A204.1 (cell line): ENCODE data around the gene PCCA.
A peak's percentile ranks its signal among the peaks of the same experiment; 100 is the strongest.
"Not testable (repeated sequence)": the region's sequence is repeated elsewhere in the genome, so short reads cannot be mapped to it uniquely, and the experiment has no call there.

ENCODE experiments used
- FAIRE-seq: peaks from 2 replicates; lab custom pipeline; 2012; peaks lifted over from hg19 to GRCh38; lab: Jason Lieb, UNC

Gene PCCA

DNA sequence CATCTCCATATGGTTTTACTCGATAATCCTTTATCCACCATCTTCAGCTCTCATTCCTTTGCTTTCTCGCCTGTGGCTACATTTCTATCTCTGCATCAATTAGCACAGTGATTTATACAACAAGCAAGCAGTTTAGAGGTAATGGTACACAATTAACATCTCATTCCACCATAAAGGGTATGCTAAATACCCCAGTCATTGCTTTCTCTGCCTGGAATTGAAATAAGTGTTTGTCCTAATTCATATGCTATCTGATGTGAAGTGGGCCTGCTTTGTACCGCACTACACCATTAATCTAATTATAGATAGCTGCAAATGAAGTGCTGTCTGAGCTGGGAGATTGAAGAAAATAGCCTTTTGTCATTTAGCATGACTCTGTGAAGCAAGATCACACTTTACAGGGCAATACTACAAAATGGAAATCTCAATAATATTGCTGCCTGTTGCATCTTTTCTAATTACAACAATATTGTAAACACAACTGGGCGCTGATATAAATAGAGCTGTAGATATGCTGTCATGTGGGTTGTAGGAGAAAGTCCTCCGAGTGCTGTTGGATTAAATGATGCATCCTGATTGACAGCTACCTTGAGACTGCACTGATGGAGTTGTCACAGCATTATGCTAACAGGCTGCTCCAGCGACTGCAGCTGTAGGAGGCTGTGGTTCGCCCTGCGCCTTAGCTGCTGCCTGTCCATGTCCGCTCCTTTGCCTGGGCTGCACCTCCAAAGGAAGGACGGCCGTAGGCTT lies 421.5 kb downstream of the PCCA start:
- FAIRE-seq: no peak

DNA sequence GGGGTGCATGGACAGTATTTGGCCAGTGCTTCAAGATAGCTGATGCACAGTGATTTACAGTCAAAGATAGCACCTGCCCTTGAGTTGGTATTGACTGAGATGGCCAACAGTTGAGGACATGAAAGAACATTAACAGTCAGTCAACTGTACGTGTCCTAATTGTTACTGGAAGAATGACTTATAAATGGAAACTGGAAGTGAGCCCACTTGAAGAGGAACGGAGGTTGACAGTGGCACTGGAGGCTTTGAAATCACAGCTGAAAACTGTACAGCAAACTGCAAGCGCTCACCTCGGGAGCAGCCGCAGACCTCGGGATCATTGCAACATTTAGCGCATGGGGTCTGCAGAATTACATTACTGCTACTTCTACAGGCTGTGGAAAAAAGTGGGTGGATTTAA lies 422.6 kb downstream of the PCCA start:
- no peak for FAIRE-seq

DNA sequence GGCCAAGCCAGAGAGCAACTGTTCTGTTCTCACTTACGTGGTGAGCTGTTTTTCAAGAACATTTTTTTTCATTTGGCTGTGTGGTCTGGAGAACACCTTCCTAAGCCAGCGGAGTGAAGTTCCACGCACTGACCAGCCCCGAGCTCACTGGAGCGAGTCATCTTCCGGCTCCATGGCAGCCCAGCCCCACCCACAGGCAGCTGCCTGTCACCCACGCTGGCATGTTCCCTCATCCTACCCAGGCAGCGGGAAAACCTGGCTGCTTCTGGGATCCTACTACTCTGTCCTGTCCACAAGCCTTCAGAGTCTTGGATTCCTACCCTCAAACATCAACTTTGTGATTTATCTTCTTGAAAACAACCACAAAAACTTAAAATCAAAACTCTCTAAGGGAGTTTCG lies 423.5 kb downstream of the PCCA start:
- FAIRE-seq: no peak

DNA sequence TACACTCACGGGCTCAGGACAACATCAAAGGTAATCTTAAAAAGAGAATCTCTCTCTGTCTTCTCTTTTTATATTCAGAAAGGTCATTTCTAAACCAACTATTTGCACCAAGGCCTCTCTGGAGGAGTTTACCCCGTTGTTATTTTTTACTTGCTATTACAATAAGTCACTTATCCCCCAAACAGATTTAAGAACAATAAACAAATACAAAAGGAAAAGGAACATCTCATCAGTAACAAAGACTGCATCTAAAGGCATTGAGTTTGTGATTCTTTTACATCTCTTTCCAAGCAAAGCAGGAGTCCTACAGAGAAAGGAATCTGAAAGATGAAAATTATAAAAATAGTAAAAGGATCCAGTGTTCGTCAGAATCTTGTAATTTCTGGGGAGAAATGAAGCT lies 424.3 kb downstream of the PCCA start:
- no peak for FAIRE-seq

DNA sequence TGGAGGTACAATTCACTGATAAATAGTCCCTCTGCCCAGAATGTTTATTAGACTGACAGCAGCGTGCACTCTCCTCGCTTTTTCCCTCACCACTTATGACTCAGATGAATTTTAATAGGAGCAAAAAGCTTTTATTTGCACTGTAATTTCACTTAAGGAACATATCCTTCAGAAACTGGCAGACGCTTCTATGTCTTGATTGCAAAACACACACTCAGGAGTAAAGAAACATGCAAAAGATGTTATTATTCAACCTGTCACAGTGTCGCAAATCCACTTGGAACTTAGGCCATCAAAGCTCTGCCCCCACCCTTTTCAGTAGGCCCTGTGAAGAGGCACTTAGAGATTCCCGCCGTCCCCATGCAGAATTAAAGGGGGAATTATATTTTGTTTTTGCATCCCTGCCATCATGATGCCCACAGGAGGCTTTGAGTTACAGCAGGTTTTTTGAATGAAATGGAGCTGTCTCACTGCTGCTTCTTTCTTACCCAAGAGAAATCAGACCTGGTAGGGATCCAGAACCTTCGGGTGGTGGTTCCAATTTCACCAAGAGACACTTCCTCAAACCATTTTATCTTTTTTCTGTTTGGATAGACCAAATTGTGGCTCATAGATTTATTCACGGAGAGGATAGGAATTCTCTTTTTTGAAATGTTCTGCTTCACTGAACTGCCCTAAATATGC lies 425.2 kb downstream of the PCCA start:
- no peak for FAIRE-seq

DNA sequence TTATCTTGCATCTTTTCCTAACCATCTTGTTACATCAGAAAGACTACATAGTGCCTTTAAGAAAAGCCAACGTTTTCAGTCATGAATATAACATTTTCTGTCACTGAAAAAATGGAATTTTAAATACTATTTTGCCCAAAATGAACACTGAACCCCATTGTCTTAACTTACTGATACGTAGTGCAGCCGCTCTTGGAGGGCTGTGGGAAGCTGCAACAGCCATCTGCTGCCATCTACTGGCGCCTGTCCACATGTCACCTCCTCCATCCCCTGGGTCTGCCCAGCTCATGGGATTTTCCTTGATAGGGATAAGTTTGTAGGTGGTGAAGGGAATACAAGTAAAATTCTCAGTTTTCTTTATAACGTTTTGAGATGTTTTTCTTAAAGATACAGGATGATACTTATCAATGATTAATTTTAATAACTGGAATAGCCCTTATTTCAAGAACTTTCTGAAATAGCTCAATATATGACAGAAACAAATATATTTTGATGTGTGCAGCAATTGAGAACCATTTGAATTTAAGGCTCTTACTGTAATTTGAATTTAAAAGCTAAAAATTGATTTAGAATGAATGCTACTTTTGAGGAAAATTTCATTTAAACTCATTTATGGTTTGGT lies 426.0 kb downstream of the PCCA start:
- FAIRE-seq: no peak

DNA sequence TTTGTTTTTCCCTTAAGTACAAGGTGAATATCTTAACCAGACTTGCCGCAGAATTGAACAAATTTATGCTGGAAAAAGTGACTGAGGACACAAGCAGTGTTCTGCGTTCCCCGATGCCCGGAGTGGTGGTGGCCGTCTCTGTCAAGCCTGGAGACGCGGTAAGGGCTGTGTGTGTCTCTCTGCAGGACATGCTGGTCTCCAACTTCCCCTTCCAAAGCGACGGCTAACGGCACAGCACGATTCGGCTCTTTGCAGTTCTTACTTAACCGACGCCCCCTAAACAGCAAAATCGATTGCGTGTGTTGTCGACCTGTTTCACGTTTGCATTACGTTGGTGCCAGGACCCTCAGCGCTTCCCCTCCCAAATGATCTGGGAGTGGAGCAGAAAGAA lies 426.5 kb downstream of the PCCA start:
- FAIRE-seq: no peak

DNA sequence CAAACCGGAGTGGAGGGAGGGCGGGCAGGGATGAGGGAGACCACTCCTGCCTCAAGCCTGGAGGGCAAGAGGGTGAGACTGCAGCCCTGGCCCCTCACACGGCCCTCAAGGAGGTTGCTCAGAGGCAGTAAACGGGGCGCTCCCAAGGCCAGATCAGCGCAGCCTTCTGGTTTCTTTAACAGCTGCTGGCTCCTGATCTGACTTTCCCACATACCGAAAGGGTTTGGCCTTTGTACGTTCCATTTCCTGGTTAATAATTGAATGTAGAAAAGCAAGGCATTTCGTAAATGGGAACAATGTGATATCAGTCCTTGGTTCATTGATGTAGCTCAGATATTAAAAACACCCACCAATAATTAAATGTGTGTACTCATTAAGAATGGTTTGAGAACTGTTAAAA lies 428.2 kb downstream of the PCCA start:
- FAIRE-seq: peak; percentile 98

DNA sequence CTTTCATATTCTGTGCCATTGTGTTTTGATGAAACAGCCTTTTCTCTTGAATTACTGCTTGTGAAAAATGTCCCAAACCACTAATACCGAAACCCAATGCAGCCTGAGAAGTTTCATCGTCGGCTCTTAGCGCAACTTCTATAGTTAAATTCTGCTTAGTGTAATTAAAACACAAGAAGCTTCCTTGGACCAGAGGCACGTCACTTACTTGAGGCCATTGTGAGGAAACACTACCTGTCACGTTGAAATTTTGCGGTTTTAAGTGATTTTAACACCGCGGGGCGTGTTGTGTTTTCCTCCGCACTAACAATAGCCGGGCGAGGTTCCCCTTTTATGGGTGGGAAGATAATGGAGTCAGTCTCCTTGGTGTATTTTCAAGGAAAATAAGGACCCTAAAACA lies 428.8 kb downstream of the PCCA start:
- FAIRE-seq: no peak

DNA sequence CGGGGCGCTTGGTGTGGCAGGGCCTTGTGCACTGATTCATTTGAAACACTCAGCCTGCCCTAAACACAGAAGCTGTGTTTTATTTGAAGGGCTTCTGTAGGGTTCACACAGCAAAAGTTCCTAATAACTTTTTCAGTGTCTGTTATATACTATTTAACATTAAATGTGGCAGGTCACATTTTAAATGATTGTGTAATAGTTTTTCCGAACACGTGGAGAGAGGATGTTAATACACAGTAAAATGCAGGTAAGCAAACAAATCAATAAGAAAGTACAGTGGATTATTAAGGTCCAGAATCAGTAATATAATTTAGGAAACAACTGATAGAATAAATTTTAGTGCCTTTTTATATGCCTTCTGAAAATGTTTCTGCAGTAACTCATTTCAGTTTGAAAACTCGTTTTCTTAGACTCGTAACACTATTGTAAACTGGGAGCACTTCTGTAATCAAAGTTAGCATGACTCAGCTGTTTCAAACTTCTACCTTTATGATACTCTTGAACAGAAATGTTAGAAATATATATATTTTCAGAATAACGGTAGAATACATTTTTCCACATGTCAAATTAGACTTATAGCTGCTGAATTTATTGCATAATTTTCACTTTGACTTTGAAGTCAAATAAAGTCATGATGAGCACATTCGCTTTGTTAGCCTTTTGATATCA lies 429.6 kb downstream of the PCCA start:
- FAIRE-seq: no peak

DNA sequence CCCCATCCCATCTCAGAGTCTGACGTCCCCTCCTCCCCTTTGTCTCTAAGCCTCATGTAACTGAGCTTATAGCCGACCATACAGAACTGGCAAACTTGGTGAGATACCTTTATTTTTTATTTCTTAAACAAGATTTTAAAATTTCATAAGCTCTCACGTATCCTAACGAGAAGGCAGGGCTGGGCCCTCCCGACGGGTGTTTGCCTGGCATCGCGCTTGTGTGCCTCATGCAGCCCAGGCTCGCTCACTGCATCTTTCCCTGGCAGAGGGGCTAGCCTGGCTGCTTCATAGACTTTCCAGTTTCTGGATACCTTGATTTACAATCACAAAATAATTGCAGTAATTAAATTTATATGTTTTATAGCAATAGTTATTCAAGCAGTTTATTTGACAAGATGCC lies 430.7 kb downstream of the PCCA start:
- FAIRE-seq: peak; percentile 9

DNA sequence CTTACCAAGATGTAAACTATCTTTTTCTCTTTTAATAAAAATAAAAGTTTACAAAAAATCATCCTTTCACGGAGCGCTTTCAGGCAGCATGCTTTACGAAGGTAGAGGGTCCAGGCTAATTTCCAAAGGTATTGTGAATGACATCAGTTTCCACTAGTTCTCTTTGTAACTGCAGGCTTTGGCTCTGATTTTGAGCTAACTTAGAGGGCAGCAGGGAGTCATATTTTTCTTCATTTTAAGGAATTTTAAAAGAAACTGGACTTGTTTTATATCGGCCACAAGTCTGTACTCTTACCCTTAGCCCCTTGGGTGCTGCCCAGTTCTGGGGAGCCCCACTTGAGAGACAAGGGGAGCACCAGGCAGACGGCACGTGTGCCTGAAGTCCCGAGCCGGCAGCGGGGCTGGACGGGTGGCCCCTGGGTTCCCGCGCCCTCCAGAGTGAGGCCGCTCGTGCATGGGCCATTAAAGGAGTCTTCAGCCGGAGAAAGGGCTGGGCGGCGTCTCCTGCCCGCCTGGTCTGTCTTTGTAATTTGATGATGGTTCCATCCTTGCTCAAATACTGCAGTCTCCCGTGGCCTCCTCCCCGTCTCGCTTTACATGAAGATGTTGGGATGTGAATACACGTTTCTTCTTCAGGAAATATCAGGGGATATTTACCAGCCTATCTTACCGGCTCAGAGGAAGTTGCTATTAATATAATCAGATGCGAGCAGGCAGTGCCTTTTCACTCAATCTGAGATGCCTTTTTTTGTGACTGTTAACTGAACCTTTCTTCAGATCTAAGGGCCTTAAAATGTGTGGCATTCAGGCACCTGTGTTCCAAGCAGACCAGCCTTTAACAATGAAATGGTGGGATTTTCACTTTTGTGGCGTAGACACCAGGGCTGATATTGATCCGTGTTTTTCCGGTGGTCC lies 432.3 kb downstream of the PCCA start:
- peak; percentile 97 for FAIRE-seq

DNA sequence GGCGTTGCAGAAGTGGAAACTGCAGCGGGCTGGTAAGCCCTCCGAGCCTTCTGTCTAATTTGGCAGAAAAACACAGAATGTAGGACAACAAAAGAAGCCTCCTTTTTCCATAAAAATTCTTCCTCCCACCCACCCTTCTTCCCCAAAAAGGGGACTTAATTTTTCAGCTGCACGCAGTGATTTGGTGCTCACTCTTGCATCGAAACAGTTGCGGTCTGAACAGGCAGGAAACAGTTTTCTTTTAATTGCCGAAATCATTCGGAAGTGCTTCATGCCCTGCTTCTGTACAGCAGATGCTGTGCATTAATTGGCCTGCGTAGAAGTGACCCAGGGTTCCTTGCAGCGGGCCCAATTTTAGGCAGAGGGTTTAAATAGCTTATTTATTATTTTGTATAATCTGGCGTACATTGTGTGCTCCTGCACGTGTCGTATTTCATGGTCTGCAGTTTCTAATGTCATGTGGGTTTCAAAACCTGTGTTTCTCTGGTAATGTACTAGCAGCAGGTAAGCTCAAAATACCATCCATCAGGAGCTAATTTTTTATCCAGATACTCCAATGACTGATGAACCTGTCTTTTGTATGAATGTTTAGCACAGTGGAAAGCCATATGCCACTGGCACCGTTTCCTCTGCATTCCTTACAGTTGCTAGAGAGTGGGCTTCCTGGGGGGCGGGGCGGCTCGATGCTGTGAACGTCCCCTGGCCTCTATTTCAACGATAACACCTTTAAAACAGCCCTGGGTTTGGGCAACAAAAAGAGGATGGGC lies 433.1 kb downstream of the PCCA start:
- FAIRE-seq: peak; percentile 97

DNA sequence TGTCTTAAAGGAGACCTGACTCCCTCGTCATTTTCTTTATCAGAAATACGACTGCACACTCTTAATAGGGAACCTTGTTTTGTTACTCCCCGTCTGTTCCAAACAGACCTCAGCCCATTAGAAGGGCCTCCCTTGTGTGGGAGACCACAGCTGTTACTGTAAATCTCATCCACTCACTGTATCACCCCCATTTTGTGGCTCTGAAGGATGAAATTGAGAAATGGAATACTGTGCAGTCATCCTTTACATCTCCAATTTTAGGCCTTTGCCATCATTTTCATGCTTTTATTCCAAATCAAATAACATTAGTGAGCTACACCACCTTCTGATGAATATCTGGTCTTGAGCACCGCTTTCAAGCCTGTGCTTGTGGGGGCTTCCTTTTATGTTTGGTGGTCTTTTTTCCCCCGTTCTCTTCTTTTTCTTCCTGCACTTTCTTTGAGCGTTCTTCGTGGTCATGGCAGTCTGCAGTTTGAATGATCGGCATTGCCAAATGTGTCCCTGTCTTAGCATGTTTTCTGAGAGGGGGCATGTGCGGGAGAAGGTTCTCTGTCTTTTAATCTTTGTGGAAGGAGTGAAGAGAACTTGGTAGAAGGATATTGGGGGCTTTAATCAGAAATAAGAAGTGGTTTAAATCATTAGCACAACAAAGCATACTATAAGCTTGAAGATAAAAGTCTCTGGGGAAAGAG lies 433.9 kb downstream of the PCCA start:
- FAIRE-seq: no peak

DNA sequence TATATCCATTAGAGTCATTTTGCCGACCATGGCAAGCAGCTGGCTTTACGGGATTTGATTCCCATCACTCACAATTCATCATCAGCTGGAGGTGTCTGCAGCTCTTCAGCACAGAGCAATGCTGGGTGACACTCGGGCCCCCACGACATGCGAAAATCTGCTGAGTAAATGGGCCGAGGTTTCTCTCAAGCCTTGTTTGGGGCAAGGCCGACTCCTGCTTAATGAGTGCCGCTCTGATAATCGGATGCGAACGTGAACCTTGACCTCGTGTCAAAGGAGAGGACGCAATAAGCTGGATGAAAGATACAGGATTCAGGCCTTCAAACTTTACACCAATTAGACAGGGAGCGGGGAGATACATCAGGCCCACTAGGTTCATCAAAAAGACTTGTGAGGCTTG lies 434.5 kb downstream of the PCCA start:
- FAIRE-seq: no peak

DNA sequence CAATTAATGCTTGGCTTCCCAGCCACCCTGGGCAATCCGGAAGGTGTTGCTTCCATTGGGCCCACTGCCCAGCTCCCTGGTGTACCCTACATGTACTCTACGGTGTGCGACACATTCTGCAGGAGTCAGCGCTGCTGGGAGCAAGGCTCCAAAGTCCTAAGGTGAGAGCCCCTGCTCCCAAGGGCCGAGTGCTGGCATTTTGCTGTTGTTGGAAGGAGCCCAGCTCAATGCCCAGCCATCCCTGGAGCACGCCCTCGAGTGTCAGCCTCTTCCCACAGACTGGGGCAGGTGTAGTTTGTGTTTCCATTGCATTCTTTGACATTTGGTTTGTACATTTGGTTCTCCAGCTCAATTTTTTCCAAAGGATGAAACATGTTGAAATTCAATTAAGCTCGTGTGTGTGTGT lies 435.1 kb downstream of the PCCA start:
- no peak for FAIRE-seq

DNA sequence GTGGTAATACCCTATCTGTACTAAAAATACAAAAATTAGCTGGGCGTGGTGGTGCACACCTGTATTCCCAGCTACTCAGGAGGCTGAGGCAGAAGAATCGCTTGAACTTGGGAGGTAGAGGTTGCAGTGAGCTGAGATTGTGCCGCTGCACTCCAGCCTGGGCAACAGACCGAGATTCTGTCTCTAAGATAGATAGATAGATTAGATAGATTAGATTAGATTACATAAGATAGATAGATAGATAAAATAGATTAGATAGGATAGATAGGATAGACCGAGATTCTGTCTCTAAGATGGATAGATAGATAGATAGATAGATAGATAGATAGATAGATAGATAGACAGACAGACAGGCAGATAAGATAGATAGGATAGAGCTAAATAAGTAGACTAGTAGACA lies 435.8 kb downstream of the PCCA start:
- not testable (repeated sequence) for FAIRE-seq

DNA sequence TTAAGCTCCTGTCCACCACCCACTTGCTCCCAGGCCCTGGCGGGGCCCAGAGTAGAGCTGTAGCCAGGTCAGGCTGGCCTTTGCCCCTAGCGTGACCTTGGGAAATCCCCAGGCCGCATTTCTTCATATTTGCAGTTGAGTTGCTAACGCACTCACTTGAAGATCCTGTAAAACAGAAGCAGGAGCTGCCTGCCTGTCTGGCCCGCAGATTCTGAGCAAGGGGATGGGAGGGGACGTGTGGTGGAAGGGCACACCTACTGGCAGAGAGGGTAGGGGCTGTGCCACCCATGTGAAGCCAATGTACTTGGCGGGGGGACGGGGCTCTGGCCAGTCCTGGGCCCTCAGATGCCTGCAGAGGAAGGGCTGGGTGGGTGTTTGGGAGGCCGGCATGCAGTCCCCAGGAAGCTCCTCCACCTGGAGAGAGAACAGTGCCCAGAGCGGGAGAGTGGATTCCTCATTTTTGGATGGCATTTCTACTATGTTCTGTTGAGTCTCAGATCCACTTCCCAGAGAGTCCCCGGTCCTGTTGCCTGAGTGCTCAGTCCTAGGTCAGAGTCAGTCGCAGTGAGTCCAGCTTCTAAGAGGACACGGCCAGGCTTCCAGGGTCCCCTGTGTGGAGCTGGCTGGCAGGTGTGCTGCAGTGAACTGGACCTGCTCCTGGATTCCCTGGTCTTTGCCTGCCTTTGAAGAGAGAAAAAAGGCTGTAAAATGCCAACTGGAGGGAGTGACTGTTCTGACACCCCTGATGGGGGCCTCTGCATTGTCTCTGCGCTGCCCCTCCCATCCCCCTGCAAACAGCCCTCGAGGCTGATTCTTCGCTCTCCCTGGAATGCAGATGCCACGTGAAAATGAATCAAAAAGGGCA lies 436.8 kb downstream of the PCCA start:
- FAIRE-seq: no peak

DNA sequence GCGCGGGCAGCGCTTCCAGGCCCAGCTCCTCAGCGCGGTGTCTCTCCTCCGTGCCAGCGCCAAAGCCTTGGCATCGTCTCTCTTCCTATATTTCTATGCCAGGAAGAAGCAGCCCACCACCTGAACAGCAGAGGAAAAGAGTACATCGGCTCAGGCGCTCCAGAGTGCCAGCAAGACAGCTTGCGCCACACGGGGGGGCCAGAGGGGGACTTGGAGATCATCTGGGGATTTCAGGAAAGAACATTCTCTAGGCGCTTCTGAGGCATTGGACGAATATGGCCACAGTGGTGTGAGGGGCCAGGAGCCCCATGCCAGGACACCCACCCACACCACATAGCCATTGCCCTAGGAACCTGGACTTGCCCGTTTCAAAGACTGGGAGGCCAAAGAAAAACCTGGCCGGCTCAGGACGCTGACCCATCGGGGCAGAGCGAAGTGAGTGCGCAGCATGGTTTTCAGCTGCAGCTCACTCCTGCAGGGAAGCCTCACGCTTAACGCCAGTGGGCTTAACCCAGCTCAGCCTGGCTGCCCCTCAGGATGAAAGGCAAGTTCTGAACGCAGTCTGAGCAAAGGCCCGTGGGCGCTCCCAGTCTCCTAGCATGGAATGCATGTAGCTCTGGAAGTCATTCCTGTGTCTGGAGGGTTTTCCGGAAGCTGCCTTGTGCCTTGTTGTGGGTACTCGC lies 437.6 kb downstream of the PCCA start:
- no peak for FAIRE-seq
